Measurements from ENCODE around the gene LZTFL1.

DNA sequence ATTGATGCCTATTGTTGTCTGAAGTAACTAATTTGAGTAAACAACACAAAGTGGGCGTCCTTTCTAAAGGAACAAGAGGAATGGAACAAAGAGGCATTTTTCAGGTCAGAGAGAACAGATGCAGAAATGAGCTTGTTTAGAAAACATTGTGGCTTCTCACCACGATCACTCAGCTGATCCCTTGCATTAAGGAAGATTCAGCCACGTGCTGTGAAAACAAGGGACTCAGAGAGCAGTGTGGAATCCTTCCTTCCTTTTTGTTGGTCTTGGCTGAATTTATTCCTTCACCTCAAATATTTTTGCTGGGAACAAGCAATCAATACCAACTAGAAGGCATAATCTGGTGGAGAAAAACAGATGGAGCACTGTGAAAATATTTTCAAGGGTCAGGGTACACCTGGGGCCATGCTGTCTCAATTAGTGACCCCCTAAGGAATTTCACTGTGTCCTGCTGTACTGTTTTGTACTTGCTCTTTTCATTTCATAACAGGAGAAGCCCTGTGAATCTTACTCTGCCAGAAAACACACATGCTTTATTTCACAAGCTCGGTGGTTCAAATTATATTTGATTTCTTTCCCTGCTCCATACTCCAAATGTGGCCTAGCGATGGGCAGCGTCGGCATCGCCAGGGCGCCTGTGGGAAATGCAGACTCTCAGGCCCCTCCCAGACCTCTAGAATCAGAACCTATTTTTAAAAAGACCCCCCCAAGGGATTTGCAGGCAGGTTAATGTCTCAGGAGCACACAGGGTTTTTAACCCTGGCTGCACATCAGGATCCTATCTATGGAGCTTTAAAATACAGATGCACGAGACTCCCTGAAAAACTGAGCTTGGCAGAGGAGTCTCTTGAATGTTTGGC, 34.0 kb downstream of the LZTFL1 start:
- TF ChIP-seq POLR2AphosphoS5 (IDR thresholded peaks at IDR 0.05; ENCODE audit: borderline replicate concordance, low read depth, low read length): no peak
- TF ChIP-seq EZH2 (IDR thresholded peaks at IDR 0.05): no peak

Measured in SK-N-MC (cell line).